ENCODE data around the gene RPH3AL. TPM values are rescaled to one million over a fixed set of nuclear protein-coding genes. Genes with fewer than 3 reads are reported as not detected.

The RPH3AL gene
- total RNA-seq, 1 experiment from 2014 or later, result 24.9 TPM

DNA sequence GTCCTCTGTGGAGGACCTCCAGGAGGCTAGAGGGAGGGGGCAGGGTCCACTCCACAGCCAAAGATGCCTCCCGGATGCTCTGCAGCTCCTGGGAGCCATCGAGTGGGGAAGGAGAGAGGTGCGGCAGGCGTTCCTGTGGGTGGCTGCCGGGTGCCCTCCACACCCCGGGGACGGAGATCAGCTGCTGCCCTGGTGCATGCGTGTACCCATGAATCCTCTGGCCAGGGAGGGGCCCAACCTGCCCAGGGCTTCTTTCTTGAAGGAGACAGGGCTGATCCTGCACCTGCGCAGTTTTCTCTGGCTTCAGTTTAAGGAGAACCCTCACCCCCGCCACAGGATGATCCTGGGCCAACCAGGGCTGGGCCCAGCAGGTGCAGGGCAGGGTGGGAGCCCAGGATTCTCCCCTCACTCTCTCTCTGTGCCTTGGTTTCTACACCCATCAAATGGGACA, 137.7 kb downstream of the RPH3AL start:
- no peaks in the 10 kb centered on the region for H3K27me3 ChIP-seq (ENCODE audit: low read length)
- BruUV-seq (replicated peaks), result no TSS peak
- TF ChIP-seq EZH2 (IDR thresholded peaks at IDR 0.05; ENCODE audit: low read length, unreplicated experiment) (no peak), EZH2phosphoT487 (IDR thresholded peaks at IDR 0.05; ENCODE audit: borderline replicate concordance, low read length) (no peak)
- TF ChIP-seq, protein P1, sequence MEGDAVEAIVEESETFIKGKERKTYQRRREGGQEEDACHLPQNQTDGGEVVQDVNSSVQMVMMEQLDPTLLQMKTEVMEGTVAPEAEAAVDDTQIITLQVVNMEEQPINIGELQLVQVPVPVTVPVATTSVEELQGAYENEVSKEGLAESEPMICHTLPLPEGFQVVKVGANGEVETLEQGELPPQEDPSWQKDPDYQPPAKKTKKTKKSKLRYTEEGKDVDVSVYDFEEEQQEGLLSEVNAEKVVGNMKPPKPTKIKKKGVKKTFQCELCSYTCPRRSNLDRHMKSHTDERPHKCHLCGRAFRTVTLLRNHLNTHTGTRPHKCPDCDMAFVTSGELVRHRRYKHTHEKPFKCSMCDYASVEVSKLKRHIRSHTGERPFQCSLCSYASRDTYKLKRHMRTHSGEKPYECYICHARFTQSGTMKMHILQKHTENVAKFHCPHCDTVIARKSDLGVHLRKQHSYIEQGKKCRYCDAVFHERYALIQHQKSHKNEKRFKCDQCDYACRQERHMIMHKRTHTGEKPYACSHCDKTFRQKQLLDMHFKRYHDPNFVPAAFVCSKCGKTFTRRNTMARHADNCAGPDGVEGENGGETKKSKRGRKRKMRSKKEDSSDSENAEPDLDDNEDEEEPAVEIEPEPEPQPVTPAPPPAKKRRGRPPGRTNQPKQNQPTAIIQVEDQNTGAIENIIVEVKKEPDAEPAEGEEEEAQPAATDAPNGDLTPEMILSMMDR (conservative IDR thresholded peaks at IDR 0.05; ENCODE audit: low read depth, low read length), result no peak
- H3K79me2 ChIP-seq (ENCODE audit: low read length), result no peaks in the 10 kb centered on the region
- DNase-seq, result no peak
- POLR2A ChIA-PET (ENCODE audit: unreplicated experiment), result no interaction called here
- no peaks in the 10 kb centered on the region for H3K36me3 ChIP-seq (ENCODE audit: low read depth, low read length)
- no peak overlapping the region for H2AFZ ChIP-seq (ENCODE audit: low read length)
- no peaks in the 10 kb centered on the region for H3K4me1 ChIP-seq (ENCODE audit: insufficient read depth, low read length)
- intact Hi-C loops (cut with micrococcal nuclease), result no loop called here
- H4K20me1 ChIP-seq (ENCODE audit: low read length), result no peaks in the 10 kb centered on the region
- no peak overlapping the region for H3K27ac ChIP-seq (ENCODE audit: low read length)
- no peaks in the 10 kb centered on the region for H3K9me2 ChIP-seq (replicated peaks; ENCODE audit: low read length)
- H3K9me3 ChIP-seq (ENCODE audit: low read length), result no peaks in the 10 kb centered on the region
- ATAC-seq, result no peak
- no peak overlapping the region for H3K9ac ChIP-seq (ENCODE audit: low read length)
- CTCF ChIA-PET, result no interaction called here
- H3K4me3 ChIP-seq (ENCODE audit: low read length), result no peak overlapping the region
- no peaks in the 10 kb centered on the region for H3F3A ChIP-seq (ENCODE audit: low read length, unreplicated experiment)
- no peak overlapping the region for H3K4me2 ChIP-seq (ENCODE audit: low read length)

DNA sequence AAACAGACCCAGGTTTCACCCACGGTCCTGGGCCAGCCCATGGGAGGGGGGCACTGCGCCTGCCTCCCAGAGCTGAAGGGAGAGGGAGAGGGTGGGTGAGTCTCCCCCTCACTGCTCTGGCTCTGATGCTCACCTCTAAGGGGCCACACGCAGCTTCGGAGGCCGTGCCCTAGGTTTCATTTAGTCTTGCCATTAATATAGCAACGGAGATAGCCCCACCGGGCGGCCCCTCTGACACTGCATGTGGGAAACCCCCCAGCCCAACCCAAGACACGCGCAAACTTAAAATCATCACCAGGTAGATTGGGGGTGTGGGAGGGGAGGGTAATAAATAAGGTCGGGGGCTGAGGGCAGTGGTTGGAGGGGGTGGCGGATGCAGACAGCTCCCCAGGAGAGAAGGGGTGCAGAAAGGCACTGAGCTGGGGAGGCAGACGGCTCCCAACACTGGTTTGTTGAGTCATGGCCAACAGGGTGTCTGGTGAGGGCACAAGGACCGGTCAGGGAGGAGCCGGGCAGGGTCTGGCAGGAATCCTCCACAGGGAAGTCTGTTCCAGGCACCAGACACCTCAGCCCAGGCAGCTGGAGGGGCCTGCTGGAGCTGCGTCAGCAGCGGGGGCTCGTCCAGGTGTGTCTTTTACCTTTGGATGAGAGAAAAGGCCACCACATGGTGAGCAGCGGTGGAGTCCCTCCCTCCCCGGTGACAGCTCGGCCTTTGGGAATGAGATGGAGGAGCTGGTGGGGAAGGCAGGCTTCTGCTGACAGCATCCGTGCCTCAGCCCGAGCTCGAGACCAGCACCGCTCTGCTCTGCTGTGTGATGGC, 139.1 kb downstream of the RPH3AL start:
- no peaks in the 10 kb centered on the region for H3F3A ChIP-seq (ENCODE audit: low read length, unreplicated experiment)
- no peaks in the 10 kb centered on the region for H3K36me3 ChIP-seq (ENCODE audit: low read depth, low read length)
- POLR2A ChIA-PET (ENCODE audit: unreplicated experiment), result interaction anchor here (0.6 kb wide), 1 partner anchor 11 kb away, joined by 3 read pairs; no protein-coding TSS in a partner anchor
- CTCF ChIA-PET, result no interaction called here
- no peak for ATAC-seq
- H3K4me1 ChIP-seq (ENCODE audit: insufficient read depth, low read length), result no peaks in the 10 kb centered on the region
- no TSS peak for BruUV-seq (replicated peaks)
- DNase-seq, result no peak
- H3K27ac ChIP-seq (ENCODE audit: low read length), result no peak overlapping the region
- H4K20me1 ChIP-seq (ENCODE audit: low read length), result no peaks in the 10 kb centered on the region
- H3K9me3 ChIP-seq (ENCODE audit: low read length), result no peaks in the 10 kb centered on the region
- no peak overlapping the region for H2AFZ ChIP-seq (ENCODE audit: low read length)
- H3K4me2 ChIP-seq (ENCODE audit: low read length), result no peak overlapping the region
- no peak overlapping the region for H3K9ac ChIP-seq (ENCODE audit: low read length)
- H3K9me2 ChIP-seq (replicated peaks; ENCODE audit: low read length), result no peaks in the 10 kb centered on the region
- no peaks in the 10 kb centered on the region for H3K27me3 ChIP-seq (ENCODE audit: low read length)
- no peaks in the 10 kb centered on the region for H3K79me2 ChIP-seq (ENCODE audit: low read length)
- no peak overlapping the region for H3K4me3 ChIP-seq (ENCODE audit: low read length)
- TF ChIP-seq EZH2 (IDR thresholded peaks at IDR 0.05; ENCODE audit: low read length, unreplicated experiment), result no peak
- TF ChIP-seq, protein P1 (conservative IDR thresholded peaks at IDR 0.05; ENCODE audit: low read depth, low read length), result no peak
- no peak for TF ChIP-seq EZH2phosphoT487 (IDR thresholded peaks at IDR 0.05; ENCODE audit: borderline replicate concordance, low read length)
- intact Hi-C loops (cut with micrococcal nuclease), result no loop called here

DNA sequence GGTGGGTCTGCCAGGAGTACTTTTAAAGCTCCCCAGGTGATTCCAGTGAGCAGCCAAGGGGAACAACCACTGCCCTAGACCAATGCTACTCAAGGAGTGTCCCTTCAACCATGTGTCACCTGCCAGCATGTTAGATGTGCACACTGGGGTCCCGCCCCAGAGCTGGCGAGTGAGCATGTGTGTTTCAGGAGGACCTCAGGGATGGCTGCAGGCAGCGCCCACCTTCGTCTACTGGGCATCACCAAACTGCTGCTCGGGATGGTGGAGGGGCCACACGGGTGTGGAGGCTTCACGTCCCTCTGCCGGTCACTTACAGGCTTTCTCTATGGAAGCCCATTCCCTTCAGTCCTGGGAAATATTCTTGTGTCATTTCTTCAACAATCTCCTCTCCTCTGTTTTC, 142.2 kb downstream of the RPH3AL start:
- intact Hi-C loops (cut with micrococcal nuclease), result no loop called here
- Histone ChIP-seq H4K20me1 (ENCODE audit: low read length) (no peaks in the 10 kb centered on the region), H3K4me3 (ENCODE audit: low read length) (no peak overlapping the region), H3K36me3 (ENCODE audit: low read depth, low read length) (no peaks in the 10 kb centered on the region), H3K27ac (ENCODE audit: low read length) (no peak overlapping the region), H3K9me3 (ENCODE audit: low read length) (no peaks in the 10 kb centered on the region), H3K4me2 (ENCODE audit: low read length) (no peak overlapping the region), H3K9me2 (replicated peaks; ENCODE audit: low read length) (no peaks in the 10 kb centered on the region), H3K79me2 (ENCODE audit: low read length) (no peaks in the 10 kb centered on the region), H3F3A (ENCODE audit: low read length, unreplicated experiment) (no peaks in the 10 kb centered on the region), H3K9ac (ENCODE audit: low read length) (no peak overlapping the region), H2AFZ (ENCODE audit: low read length) (no peak overlapping the region), H3K4me1 (ENCODE audit: insufficient read depth, low read length) (no peaks in the 10 kb centered on the region), H3K27me3 (ENCODE audit: low read length) (no peaks in the 10 kb centered on the region)
- ATAC-seq (no peak), DNase-seq (no peak)
- no peak for TF ChIP-seq EZH2phosphoT487 (IDR thresholded peaks at IDR 0.05; ENCODE audit: borderline replicate concordance, low read length)
- TF ChIP-seq EZH2 (IDR thresholded peaks at IDR 0.05; ENCODE audit: low read length, unreplicated experiment), result no peak
- TF ChIP-seq, protein P1 (conservative IDR thresholded peaks at IDR 0.05; ENCODE audit: low read depth, low read length), result no peak
- CTCF ChIA-PET, result no interaction called here
- BruUV-seq (replicated peaks), result TSS peak; percentile 7
- POLR2A ChIA-PET (ENCODE audit: unreplicated experiment), result no interaction called here

All from PC-3 (cell line).